Measurements from ENCODE around the gene LYPD6B.

GRCh38 chr2:149223472-149224095 lies 185.1 kb downstream of the LYPD6B start:
- TF ChIP-seq CTCF (IDR thresholded peaks at IDR 0.05; ENCODE audit: low read depth, low read length, missing input control) (no peak), NR2F2 (IDR thresholded peaks at IDR 0.05) (no peak), TAF1 (conservative IDR thresholded peaks at IDR 0.05) (no peak), YY1 (IDR thresholded peaks at IDR 0.05) (no peak), HNF4A (conservative IDR thresholded peaks at IDR 0.05) (no peak), MAX (IDR thresholded peaks at IDR 0.05) (no peak), SP1 (IDR thresholded peaks at IDR 0.05) (no peak), JUND (IDR thresholded peaks at IDR 0.05) (no peak), EGR1 (IDR thresholded peaks at IDR 0.05; ENCODE audit: low read depth in 2 of 2) (no peak), HNF4G (IDR thresholded peaks at IDR 0.05) (no peak), RAD21 (IDR thresholded peaks at IDR 0.05) (no peak)
- TF ChIP-seq, protein P1, sequence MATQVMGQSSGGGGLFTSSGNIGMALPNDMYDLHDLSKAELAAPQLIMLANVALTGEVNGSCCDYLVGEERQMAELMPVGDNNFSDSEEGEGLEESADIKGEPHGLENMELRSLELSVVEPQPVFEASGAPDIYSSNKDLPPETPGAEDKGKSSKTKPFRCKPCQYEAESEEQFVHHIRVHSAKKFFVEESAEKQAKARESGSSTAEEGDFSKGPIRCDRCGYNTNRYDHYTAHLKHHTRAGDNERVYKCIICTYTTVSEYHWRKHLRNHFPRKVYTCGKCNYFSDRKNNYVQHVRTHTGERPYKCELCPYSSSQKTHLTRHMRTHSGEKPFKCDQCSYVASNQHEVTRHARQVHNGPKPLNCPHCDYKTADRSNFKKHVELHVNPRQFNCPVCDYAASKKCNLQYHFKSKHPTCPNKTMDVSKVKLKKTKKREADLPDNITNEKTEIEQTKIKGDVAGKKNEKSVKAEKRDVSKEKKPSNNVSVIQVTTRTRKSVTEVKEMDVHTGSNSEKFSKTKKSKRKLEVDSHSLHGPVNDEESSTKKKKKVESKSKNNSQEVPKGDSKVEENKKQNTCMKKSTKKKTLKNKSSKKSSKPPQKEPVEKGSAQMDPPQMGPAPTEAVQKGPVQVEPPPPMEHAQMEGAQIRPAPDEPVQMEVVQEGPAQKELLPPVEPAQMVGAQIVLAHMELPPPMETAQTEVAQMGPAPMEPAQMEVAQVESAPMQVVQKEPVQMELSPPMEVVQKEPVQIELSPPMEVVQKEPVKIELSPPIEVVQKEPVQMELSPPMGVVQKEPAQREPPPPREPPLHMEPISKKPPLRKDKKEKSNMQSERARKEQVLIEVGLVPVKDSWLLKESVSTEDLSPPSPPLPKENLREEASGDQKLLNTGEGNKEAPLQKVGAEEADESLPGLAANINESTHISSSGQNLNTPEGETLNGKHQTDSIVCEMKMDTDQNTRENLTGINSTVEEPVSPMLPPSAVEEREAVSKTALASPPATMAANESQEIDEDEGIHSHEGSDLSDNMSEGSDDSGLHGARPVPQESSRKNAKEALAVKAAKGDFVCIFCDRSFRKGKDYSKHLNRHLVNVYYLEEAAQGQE (IDR thresholded peaks at IDR 0.05) = no peak
- TF ChIP-seq, protein P2, sequence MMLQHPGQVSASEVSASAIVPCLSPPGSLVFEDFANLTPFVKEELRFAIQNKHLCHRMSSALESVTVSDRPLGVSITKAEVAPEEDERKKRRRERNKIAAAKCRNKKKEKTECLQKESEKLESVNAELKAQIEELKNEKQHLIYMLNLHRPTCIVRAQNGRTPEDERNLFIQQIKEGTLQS (IDR thresholded peaks at IDR 0.05) = no peak
- TF ChIP-seq, protein P3, sequence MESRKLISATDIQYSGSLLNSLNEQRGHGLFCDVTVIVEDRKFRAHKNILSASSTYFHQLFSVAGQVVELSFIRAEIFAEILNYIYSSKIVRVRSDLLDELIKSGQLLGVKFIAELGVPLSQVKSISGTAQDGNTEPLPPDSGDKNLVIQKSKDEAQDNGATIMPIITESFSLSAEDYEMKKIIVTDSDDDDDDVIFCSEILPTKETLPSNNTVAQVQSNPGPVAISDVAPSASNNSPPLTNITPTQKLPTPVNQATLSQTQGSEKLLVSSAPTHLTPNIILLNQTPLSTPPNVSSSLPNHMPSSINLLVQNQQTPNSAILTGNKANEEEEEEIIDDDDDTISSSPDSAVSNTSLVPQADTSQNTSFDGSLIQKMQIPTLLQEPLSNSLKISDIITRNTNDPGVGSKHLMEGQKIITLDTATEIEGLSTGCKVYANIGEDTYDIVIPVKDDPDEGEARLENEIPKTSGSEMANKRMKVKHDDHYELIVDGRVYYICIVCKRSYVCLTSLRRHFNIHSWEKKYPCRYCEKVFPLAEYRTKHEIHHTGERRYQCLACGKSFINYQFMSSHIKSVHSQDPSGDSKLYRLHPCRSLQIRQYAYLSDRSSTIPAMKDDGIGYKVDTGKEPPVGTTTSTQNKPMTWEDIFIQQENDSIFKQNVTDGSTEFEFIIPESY (IDR thresholded peaks at IDR 0.05) = no peak
